Panc1 (cell line): ENCODE measurements around the gene TIMP3.

Experiments used
- POLR2AphosphoS5 ChIP-seq: IDR thresholded peaks from 2 replicates; pipeline ENCODE4 v1.6.1; 2012; ENCODE audit warnings: mild to moderate bottlenecking, low read depth, low read length, moderate library complexity
- SIN3A ChIP-seq: IDR thresholded peaks from 2 replicates; pipeline ENCODE4 v1.6.1; 2012; ENCODE audit warnings: low read depth, mild to moderate bottlenecking, low read length, moderate library complexity, borderline replicate concordance; ENCODE audit not compliant: insufficient read depth
- TCF7L2 ChIP-seq: IDR thresholded peaks from 2 replicates; pipeline ENCODE4 v1.6.1; 2011; ENCODE audit warnings: mild to moderate bottlenecking, low read depth, low read length, inconsistent platforms
- TF ChIP-seq, protein P1 (sequence below): fragments of 450-650 bp; IDR thresholded peaks from 2 replicates; pipeline ENCODE4 v1.5.1; 2017; ENCODE audit warnings: mild to moderate bottlenecking
- TF ChIP-seq, protein P2 (sequence below), 2 experiments: IDR thresholded peaks; 2 replicates each; pipeline ENCODE4 v1.6.1; 2011 to 2012; ENCODE audit warnings: low read depth in 2 of 2, control low read depth in 1 of 2, low read length in 1 of 2, mild to moderate bottlenecking in 1 of 2, moderate library complexity in 1 of 2; ENCODE audit not compliant: insufficient read depth in 1 of 2

GRCh38 chr22:32760396-32760795, 41.1 kb upstream of the TIMP3 start:
- TF ChIP-seq, protein P1, sequence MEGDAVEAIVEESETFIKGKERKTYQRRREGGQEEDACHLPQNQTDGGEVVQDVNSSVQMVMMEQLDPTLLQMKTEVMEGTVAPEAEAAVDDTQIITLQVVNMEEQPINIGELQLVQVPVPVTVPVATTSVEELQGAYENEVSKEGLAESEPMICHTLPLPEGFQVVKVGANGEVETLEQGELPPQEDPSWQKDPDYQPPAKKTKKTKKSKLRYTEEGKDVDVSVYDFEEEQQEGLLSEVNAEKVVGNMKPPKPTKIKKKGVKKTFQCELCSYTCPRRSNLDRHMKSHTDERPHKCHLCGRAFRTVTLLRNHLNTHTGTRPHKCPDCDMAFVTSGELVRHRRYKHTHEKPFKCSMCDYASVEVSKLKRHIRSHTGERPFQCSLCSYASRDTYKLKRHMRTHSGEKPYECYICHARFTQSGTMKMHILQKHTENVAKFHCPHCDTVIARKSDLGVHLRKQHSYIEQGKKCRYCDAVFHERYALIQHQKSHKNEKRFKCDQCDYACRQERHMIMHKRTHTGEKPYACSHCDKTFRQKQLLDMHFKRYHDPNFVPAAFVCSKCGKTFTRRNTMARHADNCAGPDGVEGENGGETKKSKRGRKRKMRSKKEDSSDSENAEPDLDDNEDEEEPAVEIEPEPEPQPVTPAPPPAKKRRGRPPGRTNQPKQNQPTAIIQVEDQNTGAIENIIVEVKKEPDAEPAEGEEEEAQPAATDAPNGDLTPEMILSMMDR, result no peak
- TF ChIP-seq, protein P2, sequence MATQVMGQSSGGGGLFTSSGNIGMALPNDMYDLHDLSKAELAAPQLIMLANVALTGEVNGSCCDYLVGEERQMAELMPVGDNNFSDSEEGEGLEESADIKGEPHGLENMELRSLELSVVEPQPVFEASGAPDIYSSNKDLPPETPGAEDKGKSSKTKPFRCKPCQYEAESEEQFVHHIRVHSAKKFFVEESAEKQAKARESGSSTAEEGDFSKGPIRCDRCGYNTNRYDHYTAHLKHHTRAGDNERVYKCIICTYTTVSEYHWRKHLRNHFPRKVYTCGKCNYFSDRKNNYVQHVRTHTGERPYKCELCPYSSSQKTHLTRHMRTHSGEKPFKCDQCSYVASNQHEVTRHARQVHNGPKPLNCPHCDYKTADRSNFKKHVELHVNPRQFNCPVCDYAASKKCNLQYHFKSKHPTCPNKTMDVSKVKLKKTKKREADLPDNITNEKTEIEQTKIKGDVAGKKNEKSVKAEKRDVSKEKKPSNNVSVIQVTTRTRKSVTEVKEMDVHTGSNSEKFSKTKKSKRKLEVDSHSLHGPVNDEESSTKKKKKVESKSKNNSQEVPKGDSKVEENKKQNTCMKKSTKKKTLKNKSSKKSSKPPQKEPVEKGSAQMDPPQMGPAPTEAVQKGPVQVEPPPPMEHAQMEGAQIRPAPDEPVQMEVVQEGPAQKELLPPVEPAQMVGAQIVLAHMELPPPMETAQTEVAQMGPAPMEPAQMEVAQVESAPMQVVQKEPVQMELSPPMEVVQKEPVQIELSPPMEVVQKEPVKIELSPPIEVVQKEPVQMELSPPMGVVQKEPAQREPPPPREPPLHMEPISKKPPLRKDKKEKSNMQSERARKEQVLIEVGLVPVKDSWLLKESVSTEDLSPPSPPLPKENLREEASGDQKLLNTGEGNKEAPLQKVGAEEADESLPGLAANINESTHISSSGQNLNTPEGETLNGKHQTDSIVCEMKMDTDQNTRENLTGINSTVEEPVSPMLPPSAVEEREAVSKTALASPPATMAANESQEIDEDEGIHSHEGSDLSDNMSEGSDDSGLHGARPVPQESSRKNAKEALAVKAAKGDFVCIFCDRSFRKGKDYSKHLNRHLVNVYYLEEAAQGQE (IDR thresholded peaks at IDR 0.05; ENCODE audit: insufficient read depth in 1 of 2, low read depth in 2 of 2, low read length in 1 of 2), result no peak
- no peak for TF ChIP-seq SIN3A
- no peak for TF ChIP-seq POLR2AphosphoS5
- no peak for TF ChIP-seq TCF7L2
